22Rv1 (cell line): ENCODE results near the gene KRT24.

ENCODE experiments used
- H3K27ac ChIP-seq: fragments of 450-650 bp; 2 replicates; pipeline ENCODE4 v1.5.1; 2017
- ZFX ChIP-seq: fragments of 450-650 bp; IDR thresholded peaks from 2 replicates; pipeline ENCODE4 v1.6.1; 2017; ENCODE audit warnings: antibody characterized with exemption, borderline replicate concordance
- TF ChIP-seq, protein P1 (sequence below): fragments of 450-650 bp; IDR thresholded peaks from 2 replicates; pipeline ENCODE4 v1.5.1; 2017; ENCODE audit warnings: mild to moderate bottlenecking

The KRT24 gene

GRCh38 chr17:40696651-40697072, 6.9 kb downstream of the KRT24 start:
- H3K27ac ChIP-seq = no peak overlapping the region
- TF ChIP-seq ZFX = no peak
- TF ChIP-seq, protein P1, sequence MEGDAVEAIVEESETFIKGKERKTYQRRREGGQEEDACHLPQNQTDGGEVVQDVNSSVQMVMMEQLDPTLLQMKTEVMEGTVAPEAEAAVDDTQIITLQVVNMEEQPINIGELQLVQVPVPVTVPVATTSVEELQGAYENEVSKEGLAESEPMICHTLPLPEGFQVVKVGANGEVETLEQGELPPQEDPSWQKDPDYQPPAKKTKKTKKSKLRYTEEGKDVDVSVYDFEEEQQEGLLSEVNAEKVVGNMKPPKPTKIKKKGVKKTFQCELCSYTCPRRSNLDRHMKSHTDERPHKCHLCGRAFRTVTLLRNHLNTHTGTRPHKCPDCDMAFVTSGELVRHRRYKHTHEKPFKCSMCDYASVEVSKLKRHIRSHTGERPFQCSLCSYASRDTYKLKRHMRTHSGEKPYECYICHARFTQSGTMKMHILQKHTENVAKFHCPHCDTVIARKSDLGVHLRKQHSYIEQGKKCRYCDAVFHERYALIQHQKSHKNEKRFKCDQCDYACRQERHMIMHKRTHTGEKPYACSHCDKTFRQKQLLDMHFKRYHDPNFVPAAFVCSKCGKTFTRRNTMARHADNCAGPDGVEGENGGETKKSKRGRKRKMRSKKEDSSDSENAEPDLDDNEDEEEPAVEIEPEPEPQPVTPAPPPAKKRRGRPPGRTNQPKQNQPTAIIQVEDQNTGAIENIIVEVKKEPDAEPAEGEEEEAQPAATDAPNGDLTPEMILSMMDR = no peak

- H3K27ac ChIP-seq = no peak overlapping the region
Measured at GRCh38 chr17:40695874-40696472, 7.6 kb downstream of the KRT24 start.

DNA sequence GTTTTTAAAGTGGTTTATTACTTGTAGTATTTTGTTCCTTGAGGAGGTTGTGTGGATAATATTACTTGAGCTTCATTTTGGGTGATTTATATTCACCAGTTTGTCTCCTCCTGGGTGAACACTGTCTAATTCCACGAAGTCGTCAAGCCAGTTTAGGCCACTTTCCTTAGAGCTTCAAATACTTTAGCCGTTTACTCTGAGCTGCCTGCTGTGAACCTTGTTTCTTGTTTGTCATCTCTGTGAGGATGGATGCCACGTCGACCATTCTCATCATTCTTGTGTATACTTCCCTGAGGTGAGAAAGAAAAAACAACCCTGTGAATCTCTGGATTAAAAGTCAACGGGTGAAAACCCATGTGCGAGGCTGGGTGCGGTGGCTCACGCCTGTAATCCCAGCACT, 9.0 kb downstream of the KRT24 start:
- no peak overlapping the region for H3K27ac ChIP-seq
- no peak for TF ChIP-seq ZFX
- TF ChIP-seq, protein P1 = no peak

More at GRCh38 chr17:40695874-40696472, 7.6 kb downstream of the KRT24 start:
- TF ChIP-seq, protein P1 = no peak
- no peak for TF ChIP-seq ZFX

GRCh38 chr17:40687106-40687505, 16.4 kb downstream of the KRT24 start:
- no peak for TF ChIP-seq ZFX
- TF ChIP-seq, protein P1 = no peak
- H3K27ac ChIP-seq = no peak overlapping the region

- no peak for TF ChIP-seq ZFX
- TF ChIP-seq, protein P1 = no peak
- H3K27ac ChIP-seq = no peak overlapping the region
Measured at GRCh38 chr17:40686192-40686591, 17.4 kb downstream of the KRT24 start.

- no peak for TF ChIP-seq ZFX
- TF ChIP-seq, protein P1 = no peak
Measured at GRCh38 chr17:40680998-40681397, 22.6 kb downstream of the KRT24 start.

GRCh38 chr17:40679523-40679907, 24.0 kb downstream of the KRT24 start:
- no peak overlapping the region for H3K27ac ChIP-seq
- TF ChIP-seq, protein P1 = no peak
- TF ChIP-seq ZFX = no peak

More at GRCh38 chr17:40680998-40681397, 22.6 kb downstream of the KRT24 start:
- no peak overlapping the region for H3K27ac ChIP-seq
